ENCODE results near the gene RPIA. TPM values are rescaled to one million over a fixed set of nuclear protein-coding genes. Genes with fewer than 3 reads are reported as not detected.
A peak's percentile ranks its signal among the peaks of the same experiment; 100 is the strongest.

The RPIA gene
- total and polyA plus RNA-seq, 2 of the 4 experiments (the other 2 are of a cell fraction), result 4.1 to 8.6 TPM

GRCh38 chr2:88765154-88765888 lies 73.8 kb downstream of the RPIA start:
- H3K9me3 ChIP-seq (ENCODE audit: control insufficient read depth, insufficient read depth, low read length), result peaks cover 3% of the 10 kb centered on the region; the same call in 1 of the 2 replicates
- POLR2A ChIA-PET (ENCODE audit: unreplicated experiment), result no interaction called here
- CTCF ChIA-PET, result no interaction called here
- H2BK15ac ChIP-seq (ENCODE audit: low read depth, low read length), result no peak overlapping the region
- peak overlapping the region; percentile 71; the same call in 1 of the 2 replicates for H3K4me2 ChIP-seq (ENCODE audit: low read depth, low read length)
- no peak overlapping the region for H3K9ac ChIP-seq (ENCODE audit: low read depth, low read length)
- no peaks in the 10 kb centered on the region for H3K79me1 ChIP-seq (ENCODE audit: low read depth in 1 of 2, low read length in 2 of 2)
- no peak overlapping the region for H4K8ac ChIP-seq (ENCODE audit: low read depth in 2 of 2, low read length in 2 of 2)
- H4K5ac ChIP-seq (ENCODE audit: low read depth, low read length), result no peak overlapping the region
- in situ Hi-C loops (cut with MboI; ENCODE audit: low sequenced_read_pairs), result no loop called here
- DNase-seq, result peak; percentile 4
- dilution Hi-C loops (cut with HindIII; ENCODE audit: low sequenced_read_pairs, unreplicated experiment), result no loop called here
- H2BK5ac ChIP-seq (ENCODE audit: low read depth, low read length, poor library complexity, severe bottlenecking), result no peak overlapping the region
- H3K36me3 ChIP-seq (ENCODE audit: control insufficient read depth, insufficient read depth, low read length), result no peaks in the 10 kb centered on the region
- no peak overlapping the region for H2AK5ac ChIP-seq (ENCODE audit: low read depth, low read length)
- no peak overlapping the region for H3K23ac ChIP-seq (ENCODE audit: low read depth, low read length)
- no peaks in the 10 kb centered on the region for H4K20me1 ChIP-seq (ENCODE audit: insufficient read depth, low read length)
- peak overlapping the region; percentile 78 for H2AFZ ChIP-seq (replicated peaks; ENCODE audit: low read length, poor library complexity)
- intact Hi-C loops (cut with micrococcal nuclease), result no loop called here
- H2AK9ac ChIP-seq (replicated peaks; ENCODE audit: low read depth, low read length, poor library complexity), result no peak overlapping the region
- H3K9me1 ChIP-seq (ENCODE audit: insufficient read depth, low read length), result no peaks in the 10 kb centered on the region
- H3K18ac ChIP-seq (ENCODE audit: low read depth, low read length), result no peak overlapping the region
- H2BK20ac ChIP-seq (ENCODE audit: low read depth, low read length), result no peak overlapping the region
- H3K4me1 ChIP-seq (ENCODE audit: control insufficient read depth, insufficient read depth, low read length), result no peaks in the 10 kb centered on the region
- H3K4me3 ChIP-seq (ENCODE audit: insufficient read depth, low read depth, low read length), result no peak overlapping the region
- H3K27ac ChIP-seq (ENCODE audit: insufficient read depth, low read length), result no peak overlapping the region
- no peak overlapping the region for H3K56ac ChIP-seq (ENCODE audit: extremely low read depth, insufficient read depth, low read length)
- no peak overlapping the region for H3K4ac ChIP-seq (ENCODE audit: low read depth, low read length)
- ATAC-seq (ENCODE audit: low read depth), result peak; percentile 60
- no peak overlapping the region for H4K91ac ChIP-seq (ENCODE audit: insufficient read depth, low read depth, low read length)
- H2BK120ac ChIP-seq (ENCODE audit: low read depth, low read length), result no peak overlapping the region
- WGBS, 2 experiments (ENCODE audit: extremely low coverage in 2 of 2, insufficient read length in 1 of 2), result 3% methylated on average over 29 of the region's 75 CpGs; no CpG with 5 or more reads in 1 of the 2 experiments
- H3K14ac ChIP-seq (replicated peaks; ENCODE audit: low read depth, low read length), result no peak overlapping the region
- H3K27me3 ChIP-seq (ENCODE audit: control insufficient read depth, insufficient read depth, low read length), result peaks cover 12% of the 10 kb centered on the region; the same call in 1 of the 2 replicates
- no TSS peak for BruUV-seq (replicated peaks)
- no peak for TF ChIP-seq CTCF (conservative IDR thresholded peaks at IDR 0.05; ENCODE audit: low read depth, low read length)
- no peak for TF ChIP-seq ELK1 (IDR thresholded peaks at IDR 0.05; ENCODE audit: borderline replicate concordance, low read depth, low read length)
- no peak for TF ChIP-seq BHLHE40 (IDR thresholded peaks at IDR 0.05; ENCODE audit: low read depth, low read length)
- no peak for TF ChIP-seq CEBPB (IDR thresholded peaks at IDR 0.05; ENCODE audit: low read depth, low read length)
- no peak for TF ChIP-seq USF2 (IDR thresholded peaks at IDR 0.05; ENCODE audit: low read depth, low read length)
- TF ChIP-seq FOS (IDR thresholded peaks at IDR 0.05; ENCODE audit: low read depth, low read length), result no peak
- TF ChIP-seq RAD21 (IDR thresholded peaks at IDR 0.05; ENCODE audit: low read length), result no peak
- no peak for TF ChIP-seq NFE2L2 (IDR thresholded peaks at IDR 0.05; ENCODE audit: low read depth, low read length)
- TF ChIP-seq MAZ (IDR thresholded peaks at IDR 0.05; ENCODE audit: borderline replicate concordance, low read depth, low read length), result no peak
- TF ChIP-seq SMC3 (IDR thresholded peaks at IDR 0.05; ENCODE audit: low read depth, low read length), result no peak
- no peak for TF ChIP-seq CHD1 (IDR thresholded peaks at IDR 0.05; ENCODE audit: low read depth, low read length)
- TF ChIP-seq MXI1 (IDR thresholded peaks at IDR 0.05; ENCODE audit: borderline replicate concordance, low read depth, low read length), result no peak
- no peak for TF ChIP-seq POLR2A (IDR thresholded peaks at IDR 0.05; ENCODE audit: low read depth, low read length)
- TF ChIP-seq RCOR1 (IDR thresholded peaks at IDR 0.05; ENCODE audit: insufficient replicate concordance, low read length), result no peak
